Measurements from ENCODE around the gene FICD.

FICD gene

GRCh38 chr12:108530161-108530560 is 15.1 kb downstream of the FICD start:
- H3K4me3 ChIP-seq (ENCODE audit: severe bottlenecking): no peak overlapping the region
- no peak for TF ChIP-seq CTCF (IDR thresholded peaks at IDR 0.05; ENCODE audit: poor library complexity, severe bottlenecking)
- H3K4me1 ChIP-seq (ENCODE audit: insufficient read depth, poor library complexity, severe bottlenecking): no peaks in the 10 kb centered on the region
- no peak for DNase-seq (ENCODE audit: low spot score)
- no peaks in the 10 kb centered on the region for H3K27me3 ChIP-seq (ENCODE audit: insufficient read depth, poor library complexity, severe bottlenecking)
- peaks cover 96% of the 10 kb centered on the region for H3K36me3 ChIP-seq (ENCODE audit: low read depth)
- no peaks in the 10 kb centered on the region for H3K9me3 ChIP-seq (ENCODE audit: severe bottlenecking)
- no peak overlapping the region for H3K27ac ChIP-seq (ENCODE audit: poor library complexity, severe bottlenecking)
- ATAC-seq (ENCODE audit: low read depth): no peak

GRCh38 chr12:108531929-108532848 is 17.1 kb downstream of the FICD start:
- no peak for DNase-seq (ENCODE audit: low spot score)
- no peak for TF ChIP-seq CTCF (IDR thresholded peaks at IDR 0.05; ENCODE audit: poor library complexity, severe bottlenecking)
- Histone ChIP-seq H3K4me1 (ENCODE audit: insufficient read depth, poor library complexity, severe bottlenecking) (no peaks in the 10 kb centered on the region), H3K36me3 (ENCODE audit: low read depth) (peaks cover 98% of the 10 kb centered on the region), H3K9me3 (ENCODE audit: severe bottlenecking) (no peaks in the 10 kb centered on the region), H3K4me3 (ENCODE audit: severe bottlenecking) (no peak overlapping the region), H3K27me3 (ENCODE audit: insufficient read depth, poor library complexity, severe bottlenecking) (no peaks in the 10 kb centered on the region), H3K27ac (ENCODE audit: poor library complexity, severe bottlenecking) (no peak overlapping the region)
- no peak for ATAC-seq (ENCODE audit: low read depth)

GRCh38 chr12:108538146-108538545 is 23.1 kb downstream of the FICD start:
- H3K27ac ChIP-seq (ENCODE audit: poor library complexity, severe bottlenecking): no peak overlapping the region
- H3K36me3 ChIP-seq (ENCODE audit: low read depth): peaks cover 87% of the 10 kb centered on the region
- peaks cover 3% of the 10 kb centered on the region for H3K4me1 ChIP-seq (ENCODE audit: insufficient read depth, poor library complexity, severe bottlenecking)
- H3K27me3 ChIP-seq (ENCODE audit: insufficient read depth, poor library complexity, severe bottlenecking): no peaks in the 10 kb centered on the region
- ATAC-seq (ENCODE audit: low read depth): no peak
- no peak for TF ChIP-seq CTCF (IDR thresholded peaks at IDR 0.05; ENCODE audit: poor library complexity, severe bottlenecking)
- DNase-seq (ENCODE audit: low spot score): no peak
- no peak overlapping the region for H3K4me3 ChIP-seq (ENCODE audit: severe bottlenecking)
- H3K9me3 ChIP-seq (ENCODE audit: severe bottlenecking): no peaks in the 10 kb centered on the region

- no peak overlapping the region for H3K27ac ChIP-seq (ENCODE audit: poor library complexity, severe bottlenecking)
- ATAC-seq (ENCODE audit: low read depth): no peak
These were observed 23.6 kb downstream of the FICD start for GRCh38 chr12:108538616-108539195.

More at GRCh38 chr12:108538616-108539195, 23.6 kb downstream of the FICD start:
- DNase-seq (ENCODE audit: low spot score): no peak
- Histone ChIP-seq H3K36me3 (ENCODE audit: low read depth) (peaks cover 87% of the 10 kb centered on the region), H3K4me3 (ENCODE audit: severe bottlenecking) (no peak overlapping the region), H3K4me1 (ENCODE audit: insufficient read depth, poor library complexity, severe bottlenecking) (peaks cover 3% of the 10 kb centered on the region), H3K9me3 (ENCODE audit: severe bottlenecking) (no peaks in the 10 kb centered on the region), H3K27me3 (ENCODE audit: insufficient read depth, poor library complexity, severe bottlenecking) (no peaks in the 10 kb centered on the region)
- TF ChIP-seq CTCF (IDR thresholded peaks at IDR 0.05; ENCODE audit: poor library complexity, severe bottlenecking): no peak

Data from RWPE2 (cell line).